Epidermal melanocyte (primary cell): ENCODE results near the gene BIVM.

Experiments used
- DNase-seq: peaks from one replicate; pipeline ENCODE4 v3.0.0; 2011; ENCODE audit warnings: low spot score; ENCODE audit not compliant: insufficient read length

BIVM gene

DNA sequence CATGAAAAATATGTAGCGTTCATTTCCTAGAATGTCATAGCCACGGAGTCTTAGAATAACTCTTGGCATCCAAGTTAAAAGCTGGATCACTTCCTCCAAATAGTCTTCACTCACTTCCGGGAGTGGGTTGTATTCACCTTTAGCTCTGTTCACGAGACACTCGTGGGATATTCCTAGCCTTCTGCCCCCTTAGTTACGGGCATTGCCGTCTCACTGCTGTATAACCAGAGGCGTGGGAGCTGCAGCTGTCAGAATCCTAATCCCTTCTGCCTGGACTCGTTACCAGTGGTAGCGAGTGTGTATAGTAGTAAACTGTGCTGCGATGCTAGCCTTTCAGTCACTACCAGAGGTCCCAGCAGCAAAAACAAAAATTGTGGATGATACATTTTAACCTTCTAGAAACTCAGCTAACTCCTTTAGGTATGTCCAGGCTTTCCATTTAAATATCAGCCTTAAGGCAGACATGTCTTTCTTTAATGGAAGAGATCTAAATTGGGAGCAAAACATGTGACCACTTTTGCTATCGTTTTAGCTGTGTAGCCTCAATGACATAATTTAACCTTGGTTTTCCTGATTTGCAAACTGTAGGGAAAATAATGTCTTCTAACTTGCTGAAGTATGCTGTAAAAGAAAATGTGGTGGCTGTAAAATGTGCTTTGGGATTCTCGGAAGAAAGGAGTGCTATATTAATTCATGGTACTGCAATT is 81.0 kb downstream of the BIVM start:
- DNase-seq, result no peak

DNA sequence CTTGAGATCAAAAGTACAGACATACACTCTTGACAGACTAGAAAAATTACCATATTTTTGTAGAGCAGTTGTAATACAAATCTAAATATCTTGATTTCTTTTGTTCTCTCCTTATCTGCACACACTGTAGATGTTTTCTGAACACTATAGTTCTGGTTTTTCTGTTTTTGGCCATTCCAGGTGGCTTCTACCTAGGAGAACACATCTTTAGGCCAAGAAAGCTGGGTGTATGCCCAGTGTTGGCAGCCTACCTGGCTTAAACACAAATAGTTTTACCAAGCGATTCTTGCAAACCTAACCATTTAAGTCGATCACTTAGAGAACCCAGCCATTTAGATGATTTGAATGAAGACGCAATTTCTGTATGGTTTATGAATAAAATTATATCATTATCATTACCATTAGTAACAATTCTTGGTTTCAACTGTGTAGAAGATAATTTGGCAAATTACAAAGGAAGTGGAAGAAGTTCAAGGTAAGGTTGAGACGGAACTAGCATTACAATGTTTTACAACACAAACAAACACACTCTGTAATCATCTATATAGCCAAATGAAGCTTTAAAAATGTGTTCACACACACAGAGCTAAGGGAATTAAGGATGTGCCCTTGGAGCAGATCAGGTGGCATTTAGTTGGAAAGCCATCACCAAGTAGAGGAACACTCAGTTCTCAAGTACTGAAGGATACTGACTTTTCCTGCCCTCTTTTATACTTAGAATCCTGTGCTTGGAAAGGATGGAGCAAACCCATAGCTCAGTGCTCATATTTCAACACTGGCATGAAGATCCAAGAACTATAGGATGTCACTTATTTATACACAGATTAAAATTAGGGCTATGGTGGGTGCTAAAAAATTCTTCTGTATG is 83.1 kb downstream of the BIVM start:
- no peak for DNase-seq
